Bronchus fibroblast of lung (primary cell): ENCODE measurements around the gene OR2T34. TPM values are rescaled to one million over a fixed set of nuclear protein-coding genes. Genes with fewer than 3 reads are reported as not detected.

Experiments used
- total RNA-seq: library from RNA; depleted of rRNA; stranded (reverse); fragments of >200 nt; gene quantifications from 2 replicates; pipeline ENCODE4 v1.2.3, GENCODE V29; 2015

The OR2T34 gene, protein sequence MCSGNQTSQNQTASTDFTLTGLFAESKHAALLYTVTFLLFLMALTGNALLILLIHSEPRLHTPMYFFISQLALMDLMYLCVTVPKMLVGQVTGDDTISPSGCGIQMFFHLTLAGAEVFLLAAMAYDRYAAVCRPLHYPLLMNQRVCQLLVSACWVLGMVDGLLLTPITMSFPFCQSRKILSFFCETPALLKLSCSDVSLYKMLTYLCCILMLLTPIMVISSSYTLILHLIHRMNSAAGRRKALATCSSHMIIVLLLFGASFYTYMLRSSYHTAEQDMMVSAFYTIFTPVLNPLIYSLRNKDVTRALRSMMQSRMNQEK
- total RNA-seq, result not detected in 2 replicates

GRCh38 chr1:248574657-248575056 is at the start of gene OR2T34:
Gene OR2T34, minus strand, starts transcription at chr1:248574757. Its CDS starts 0 bp downstream, at chr1:248574757.

DNA sequence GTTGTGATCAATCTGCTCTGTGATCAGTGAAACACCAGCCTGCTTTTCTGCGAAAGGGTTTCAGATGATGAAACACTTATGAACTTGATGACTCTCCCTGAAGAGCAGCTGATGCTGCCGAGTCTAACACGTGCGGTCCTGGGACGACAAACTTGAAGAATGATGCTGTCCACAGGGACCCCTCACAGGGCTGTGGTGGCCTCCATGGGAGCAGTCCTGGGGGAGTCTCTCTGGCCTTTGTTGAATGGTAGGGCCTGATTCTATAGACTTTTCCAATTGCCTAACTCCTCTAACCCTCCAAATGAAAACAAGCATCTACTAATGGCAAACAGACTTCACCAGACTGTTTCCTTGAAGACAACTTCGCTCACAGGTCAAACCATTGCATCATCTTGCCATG is 23.0 kb upstream of the OR2T34 start, which contains the start of gene OR2T10:
Gene OR2T10, minus strand, starts transcription at position 112 of the 400 bp plus-strand sequence. CDS start 3,932 bp downstream, outside the sequence.

GRCh38 chr1:248562672-248563071 is 11.9 kb downstream of the OR2T34 start, which contains the start of gene OR2T29:
Gene OR2T29, minus strand, starts transcription at chr1:248562772. Its CDS starts 3,281 bp downstream, at chr1:248559491.

Other genes starting within 250 kb of the OR2T34 start
- not detected in 2 replicates for gene OR14C36, start 226.0 kb downstream of the OR2T34 start, total RNA-seq
- gene OR2T4, start 213.1 kb downstream of the OR2T34 start, total RNA-seq, result not detected in 2 replicates
- gene OR2T6, start 199.0 kb downstream of the OR2T34 start, total RNA-seq, result not detected in 2 replicates
- not detected in 2 replicates for gene OR2T1, start 171.7 kb downstream of the OR2T34 start, total RNA-seq
- gene OR2T2, start 129.1 kb downstream of the OR2T34 start, total RNA-seq, result not detected in 2 replicates
- gene OR2T3, start 101.4 kb downstream of the OR2T34 start, total RNA-seq, result not detected in 2 replicates
- not detected in 2 replicates for gene OR2T5, start 86.2 kb downstream of the OR2T34 start, total RNA-seq
- gene OR2G6, start 66.7 kb downstream of the OR2T34 start, total RNA-seq, result not detected in 2 replicates
- gene OR2T29, start 12.0 kb downstream of the OR2T34 start, total RNA-seq, result not detected in 2 replicates
- gene OR2T10, start 22.9 kb upstream of the OR2T34 start, total RNA-seq, result not detected in 2 replicates
- gene OR2T11, start 60.3 kb upstream of the OR2T34 start, total RNA-seq, result not detected in 2 replicates
- not detected in 2 replicates for gene OR2T35, start 70.5 kb upstream of the OR2T34 start, total RNA-seq
- not detected in 2 replicates for gene OR2T27, start 80.8 kb upstream of the OR2T34 start, total RNA-seq
- not detected in 2 replicates for gene OR14I1, start 128.0 kb upstream of the OR2T34 start, total RNA-seq
- gene LYPD8, start 181.0 kb upstream of the OR2T34 start, total RNA-seq, result not detected in 2 replicates